Sigmoid colon (tissue), 7 donors: Measurements from ENCODE around the gene TSKU. TPM values are rescaled to one million over a fixed set of nuclear protein-coding genes. Genes with fewer than 3 reads are reported as not detected.
"Not testable (repeated sequence)": the region's sequence is repeated elsewhere in the genome, so short reads cannot be mapped to it uniquely, and the experiment has no call there.

ENCODE experiments used
- DNase-seq: peaks from one replicate; pipeline ENCODE4 v3.0.0-alpha.2; 2019
- H3K27ac ChIP-seq, 4 donors: fragments of 200-600 bp; sonication (generic); one replicate each; pipeline ENCODE4 v1.5.1; 2016 to 2019; ENCODE audit warnings: mild to moderate bottlenecking in 1 of 4
- H3K27me3 ChIP-seq, 3 donors: fragments of 200-600 bp; sonication (generic); one replicate each; pipeline ENCODE4 v1.5.1; 2019; ENCODE audit warnings: mild to moderate bottlenecking in 1 of 3
- H3K36me3 ChIP-seq, 4 donors: fragments of 200-600 bp; sonication (generic); one replicate each; pipeline ENCODE4 v1.5.1; 2016 to 2019
- H3K4me1 ChIP-seq, 4 donors: fragments of 200-600 bp; sonication (generic); one replicate each; pipeline ENCODE4 v1.5.1; 2017 to 2019
- H3K4me3 ChIP-seq, 4 donors: fragments of 200-600 bp; sonication (generic); one replicate each; pipeline ENCODE4 v1.5.1; 2017 to 2019; ENCODE audit warnings: mild to moderate bottlenecking in 2 of 4, moderate library complexity in 1 of 4
- H3K9me3 ChIP-seq, 4 donors: fragments of 200-600 bp in 3 of 4; sonication (generic) in 3 of 4; one replicate each; pipeline versions ENCODE4 v1.5.1 to v1.6.1; 2013 to 2019
- CTCF ChIP-seq, 4 experiments: fragments of 450-650 bp in 3 of 4; fragments of 200-600 bp in 1 of 4; IDR thresholded peaks; one replicate each; pipeline ENCODE4 v1.5.1; 2016 to 2019; ENCODE audit warnings: antibody characterized with exemption in 4 of 4, mild to moderate bottlenecking in 3 of 4, moderate library complexity in 2 of 4
- EP300 ChIP-seq, 4 donors: sonication (generic); formaldehyde crosslinking; IDR thresholded peaks; one replicate each; pipeline ENCODE4 v1.6.1; 2017; ENCODE audit warnings: antibody characterized with exemption in 4 of 4
- POLR2A ChIP-seq, 2 donors: fragments of 450-650 bp; IDR thresholded peaks; one replicate each; pipeline ENCODE4 v1.6.1; 2016; ENCODE audit warnings: antibody characterized with exemption in 2 of 2, mild to moderate bottlenecking in 2 of 2, moderate library complexity in 2 of 2
- POLR2AphosphoS5 ChIP-seq, 4 donors: sonication (generic); formaldehyde crosslinking; IDR thresholded peaks; one replicate each; pipeline ENCODE4 v1.6.1; 2017; ENCODE audit warnings: antibody characterized with exemption in 4 of 4
- WGBS, 2 donors: extraction: QIAGEN DNeasy Blood & Tissue Kit; methylation state at CpG; one replicate each; pipeline ENCODE4 v1.1.7; 2013; 5-methylcytosine and 5-hydroxymethylcytosine counted together
- intact Hi-C: fragments of 100-400 bp; cut with DNase I; formaldehyde crosslinking; loops from one replicate; pipeline ENCODE4 v1.15.1; 2023
- polyA plus RNA-seq, 3 donors: library from polyadenylated mRNA; stranded (reverse); fragments of 200-250 nt; gene quantifications; one replicate each; pipeline ENCODE4 v1.2.3, GENCODE V29; 2013
- total RNA-seq, 4 donors: library from RNA; depleted of rRNA; stranded (reverse); fragments of >200 nt; gene quantifications; one replicate each; pipeline ENCODE4 v1.1.0, GENCODE V29; 2016
- donor health status: healthy with polysubstance abuse.
- donor health status: Bipolar disorder and iron deficiency.
- donor health status: healthy.

The TSKU gene
- total and polyA plus RNA-seq, 7 donors, result 12.8 to 24.6 (median 20.4) TPM

- no peak for DNase-seq
- Histone ChIP-seq H3K9me3 (peaks cover 0 to 4% (median 2%) of the 10 kb centered on the region in 4 donors), H3K27ac (no peak overlapping the region), H3K36me3 (no peaks in the 10 kb centered on the region), H3K4me3 (no peak overlapping the region), H3K27me3 (no peaks in the 10 kb centered on the region), H3K4me1 (no peaks in the 10 kb centered on the region)
- intact Hi-C loops, result no loop called here
- TF ChIP-seq CTCF (IDR thresholded peaks at IDR 0.05), result no peak
- TF ChIP-seq POLR2A (IDR thresholded peaks at IDR 0.05), result no peak
- no peak for TF ChIP-seq EP300 (IDR thresholded peaks at IDR 0.05)
- TF ChIP-seq POLR2AphosphoS5 (IDR thresholded peaks at IDR 0.05), result no peak
- 96 to 97% methylated on average over 2 of the region's 2 CpGs for WGBS, 2 donors
Measured at GRCh38 chr11:76814414-76814813, 31.3 kb downstream of the TSKU start.

GRCh38 chr11:76815678-76816077 lies 32.5 kb downstream of the TSKU start:
- H3K36me3 ChIP-seq, intact Hi-C loops, H3K9me3 ChIP-seq, H3K27ac ChIP-seq, H3K27me3 ChIP-seq, H3K4me1 ChIP-seq, H3K4me3 ChIP-seq, DNase-seq: not testable (repeated sequence)
- WGBS, 2 donors, result 92 to 95% methylated on average over 7 of the region's 7 CpGs

GRCh38 chr11:76820184-76820566 lies 37.0 kb downstream of the TSKU start:
- Histone ChIP-seq H3K27ac (no peak overlapping the region), H3K4me1 (no peaks in the 10 kb centered on the region), H3K36me3 (no peaks in the 10 kb centered on the region), H3K9me3 (peaks cover 0 to 4% (median 0%) of the 10 kb centered on the region in 4 donors), H3K4me3 (no peak overlapping the region), H3K27me3 (no peaks in the 10 kb centered on the region)
- DNase-seq, result no peak
- no peak for TF ChIP-seq CTCF (IDR thresholded peaks at IDR 0.05)
- TF ChIP-seq POLR2AphosphoS5 (IDR thresholded peaks at IDR 0.05), result no peak
- no peak for TF ChIP-seq EP300 (IDR thresholded peaks at IDR 0.05)
- no peak for TF ChIP-seq POLR2A (IDR thresholded peaks at IDR 0.05)
- 92 to 94% methylated on average over 1 of the region's 1 CpG for WGBS, 2 donors
- intact Hi-C loops, result no loop called here

- intact Hi-C loops, H3K27ac ChIP-seq, DNase-seq, H3K4me3 ChIP-seq, H3K9me3 ChIP-seq, H3K4me1 ChIP-seq, H3K27me3 ChIP-seq, H3K36me3 ChIP-seq: not testable (repeated sequence)
- 94 to 96% methylated on average over 29 of the region's 29 CpGs for WGBS, 2 donors
Measured at GRCh38 chr11:76821396-76821795, 38.2 kb downstream of the TSKU start.

- Histone ChIP-seq H3K27me3 (no peaks in the 10 kb centered on the region), H3K27ac (no peak overlapping the region), H3K9me3 (no peaks in the 10 kb centered on the region), H3K36me3 (no peaks in the 10 kb centered on the region), H3K4me1 (no peaks in the 10 kb centered on the region), H3K4me3 (no peak overlapping the region)
- no peak for DNase-seq
- TF ChIP-seq EP300 (IDR thresholded peaks at IDR 0.05) (no peak), CTCF (IDR thresholded peaks at IDR 0.05) (no peak), POLR2AphosphoS5 (IDR thresholded peaks at IDR 0.05) (no peak), POLR2A (IDR thresholded peaks at IDR 0.05) (no peak)
- WGBS, 2 donors, result 80 to 86% methylated on average over 1 of the region's 1 CpG
- intact Hi-C loops, result no loop called here
Measured at GRCh38 chr11:76822406-76822805, 39.2 kb downstream of the TSKU start.

GRCh38 chr11:76823481-76824028 lies 40.4 kb downstream of the TSKU start:
- no peak for DNase-seq
- WGBS, 2 donors, result 70% methylated on average over 9 of the region's 9 CpGs

More at GRCh38 chr11:76823481-76824028, 40.4 kb downstream of the TSKU start:
- intact Hi-C loops, result no loop called here
- no peaks in the 10 kb centered on the region for H3K4me1 ChIP-seq
- H3K4me3 ChIP-seq, result no peak overlapping the region
- H3K36me3 ChIP-seq, result no peaks in the 10 kb centered on the region
- H3K9me3 ChIP-seq, result no peaks in the 10 kb centered on the region
- TF ChIP-seq POLR2AphosphoS5 (IDR thresholded peaks at IDR 0.05) (peak in 3 of 4 donors; percentile 14 to 35 (median 22)), POLR2A (IDR thresholded peaks at IDR 0.05) (no peak)
- H3K27me3 ChIP-seq, result no peaks in the 10 kb centered on the region
- H3K27ac ChIP-seq, result peak overlapping the region in 1 of 4 donors; percentile 64
